ENCODE measurements around the gene COMMD3.
A peak's percentile ranks its signal among the peaks of the same experiment; 100 is the strongest.

Gene COMMD3

GRCh38 chr10:22303461-22303860 is 12.7 kb upstream of the COMMD3 start:
- Histone ChIP-seq H3K27me3 (ENCODE audit: insufficient read depth, low read length, poor library complexity, severe bottlenecking) (no peaks in the 10 kb centered on the region), H3K4me1 (ENCODE audit: insufficient read depth, low read length, poor library complexity, severe bottlenecking) (peaks cover 10% of the 10 kb centered on the region)

GRCh38 chr10:22305721-22306120 is 10.5 kb upstream of the COMMD3 start:
- Histone ChIP-seq H3F3A (ENCODE audit: low read depth) (no peaks in the 10 kb centered on the region), H3K4me3 (ENCODE audit: low read length, poor library complexity, severe bottlenecking) (no peak overlapping the region), H4K20me1 (ENCODE audit: insufficient read depth, low read length, poor library complexity, severe bottlenecking) (no peaks in the 10 kb centered on the region), H3K27me3 (ENCODE audit: insufficient read depth, low read length, poor library complexity, severe bottlenecking) (no peaks in the 10 kb centered on the region), H3K9ac (ENCODE audit: low read depth, low read length, poor library complexity, severe bottlenecking) (no peak overlapping the region), H3K36me3 (ENCODE audit: insufficient read depth, low read length) (no peaks in the 10 kb centered on the region), H3K9me3 (ENCODE audit: insufficient read depth, low read depth, low read length) (no peaks in the 10 kb centered on the region; the same call in 1 of the 2 replicates), H3K4me2 (ENCODE audit: low read depth, low read length, poor library complexity, severe bottlenecking) (no peak overlapping the region), H3K9me2 (replicated peaks; ENCODE audit: low read depth, low read length) (no peaks in the 10 kb centered on the region), H3K79me2 (ENCODE audit: insufficient read depth, low read length) (peaks cover 13% of the 10 kb centered on the region), H3K4me1 (ENCODE audit: insufficient read depth, low read length, poor library complexity, severe bottlenecking) (peaks cover 25% of the 10 kb centered on the region), H2AFZ (ENCODE audit: low read length) (no peak overlapping the region)
- no peak for TF ChIP-seq CTCF (conservative IDR thresholded peaks at IDR 0.05; ENCODE audit: low read length)
- TF ChIP-seq EZH2phosphoT487 (IDR thresholded peaks at IDR 0.05; ENCODE audit: borderline replicate concordance), result no peak

More at GRCh38 chr10:22303461-22303860, 12.7 kb upstream of the COMMD3 start:
- H3K9ac ChIP-seq (ENCODE audit: low read depth, low read length, poor library complexity, severe bottlenecking), result no peak overlapping the region
- H3K9me2 ChIP-seq (replicated peaks; ENCODE audit: low read depth, low read length), result no peaks in the 10 kb centered on the region
- H4K20me1 ChIP-seq (ENCODE audit: insufficient read depth, low read length, poor library complexity, severe bottlenecking), result no peaks in the 10 kb centered on the region
- no peak overlapping the region for H2AFZ ChIP-seq (ENCODE audit: low read length)
- no peak overlapping the region for H3K4me3 ChIP-seq (ENCODE audit: low read length, poor library complexity, severe bottlenecking)
- no peak overlapping the region for H3K4me2 ChIP-seq (ENCODE audit: low read depth, low read length, poor library complexity, severe bottlenecking)
- TF ChIP-seq CTCF (conservative IDR thresholded peaks at IDR 0.05; ENCODE audit: low read length), result no peak
- TF ChIP-seq EZH2phosphoT487 (IDR thresholded peaks at IDR 0.05; ENCODE audit: borderline replicate concordance), result no peak
- no peaks in the 10 kb centered on the region for H3K36me3 ChIP-seq (ENCODE audit: insufficient read depth, low read length)
- no peaks in the 10 kb centered on the region for H3K79me2 ChIP-seq (ENCODE audit: insufficient read depth, low read length)
- no peaks in the 10 kb centered on the region for H3F3A ChIP-seq (ENCODE audit: low read depth)
- no peaks in the 10 kb centered on the region; the same call in 1 of the 2 replicates for H3K9me3 ChIP-seq (ENCODE audit: insufficient read depth, low read depth, low read length)

GRCh38 chr10:22308390-22308789 is 7.8 kb upstream of the COMMD3 start:
- Histone ChIP-seq H3K9me2 (replicated peaks; ENCODE audit: low read depth, low read length) (no peaks in the 10 kb centered on the region), H3K9ac (ENCODE audit: low read depth, low read length, poor library complexity, severe bottlenecking) (peak overlapping the region; percentile 94), H3K4me2 (ENCODE audit: low read depth, low read length, poor library complexity, severe bottlenecking) (peak overlapping the region; percentile 72), H3K9me3 (ENCODE audit: insufficient read depth, low read depth, low read length) (no peaks in the 10 kb centered on the region; the same call in 1 of the 2 replicates), H3K4me1 (ENCODE audit: insufficient read depth, low read length, poor library complexity, severe bottlenecking) (peaks cover 40% of the 10 kb centered on the region), H3K27me3 (ENCODE audit: insufficient read depth, low read length, poor library complexity, severe bottlenecking) (no peaks in the 10 kb centered on the region), H2AFZ (ENCODE audit: low read length) (no peak overlapping the region), H4K20me1 (ENCODE audit: insufficient read depth, low read length, poor library complexity, severe bottlenecking) (no peaks in the 10 kb centered on the region), H3K36me3 (ENCODE audit: insufficient read depth, low read length) (no peaks in the 10 kb centered on the region), H3K4me3 (ENCODE audit: low read length, poor library complexity, severe bottlenecking) (peak overlapping the region; percentile 55), H3K79me2 (ENCODE audit: insufficient read depth, low read length) (peaks cover 34% of the 10 kb centered on the region), H3F3A (ENCODE audit: low read depth) (no peaks in the 10 kb centered on the region)
- TF ChIP-seq CTCF (conservative IDR thresholded peaks at IDR 0.05; ENCODE audit: low read length) (no peak), EZH2phosphoT487 (IDR thresholded peaks at IDR 0.05; ENCODE audit: borderline replicate concordance) (no peak)

Measured in Loucy (cell line).